Measurements from ENCODE around the gene TGFBRAP1.

The TGFBRAP1 gene

DNA sequence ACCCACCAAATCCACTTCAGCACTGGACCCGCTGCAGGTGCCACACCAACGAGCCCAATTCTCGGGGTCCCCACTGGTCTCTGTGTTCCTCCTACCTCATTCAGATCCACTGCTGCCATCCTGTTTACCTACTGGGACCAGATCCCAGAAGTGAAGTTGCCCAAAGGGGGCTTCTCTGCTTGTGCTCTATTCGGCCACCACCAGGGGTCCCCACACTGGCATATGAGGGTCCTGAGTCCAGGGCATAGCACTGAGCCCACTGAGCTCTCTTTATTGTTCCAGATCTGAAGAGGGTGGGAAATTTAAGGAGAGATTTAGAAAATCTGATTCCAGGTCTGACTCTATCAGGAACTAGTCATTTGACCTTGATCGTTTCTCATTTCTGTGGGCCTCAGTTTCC, 85.6 kb downstream of the TGFBRAP1 start:
- Histone ChIP-seq H3K27me3 (ENCODE audit: control insufficient read depth in 1 of 2, insufficient read depth in 2 of 2, low read length in 2 of 2) (no peaks in the 10 kb centered on the region), H3K9ac (ENCODE audit: low read depth in 1 of 2, low read length in 2 of 2) (no peak overlapping the region), H3K27ac (ENCODE audit: low read depth, low read length) (no peak overlapping the region), H3K4me1 (ENCODE audit: control insufficient read depth in 1 of 2, insufficient read depth in 2 of 2, low read length in 2 of 2) (no peaks in the 10 kb centered on the region), H3K4me3 (ENCODE audit: low read depth in 1 of 2, low read length in 2 of 2) (no peak overlapping the region), H3K36me3 (ENCODE audit: control insufficient read depth in 1 of 2, insufficient read depth in 2 of 2, low read length in 2 of 2) (no peaks in the 10 kb centered on the region), H3K9me3 (ENCODE audit: control insufficient read depth in 1 of 2, low read length in 2 of 2) (no peaks in the 10 kb centered on the region)

DNA sequence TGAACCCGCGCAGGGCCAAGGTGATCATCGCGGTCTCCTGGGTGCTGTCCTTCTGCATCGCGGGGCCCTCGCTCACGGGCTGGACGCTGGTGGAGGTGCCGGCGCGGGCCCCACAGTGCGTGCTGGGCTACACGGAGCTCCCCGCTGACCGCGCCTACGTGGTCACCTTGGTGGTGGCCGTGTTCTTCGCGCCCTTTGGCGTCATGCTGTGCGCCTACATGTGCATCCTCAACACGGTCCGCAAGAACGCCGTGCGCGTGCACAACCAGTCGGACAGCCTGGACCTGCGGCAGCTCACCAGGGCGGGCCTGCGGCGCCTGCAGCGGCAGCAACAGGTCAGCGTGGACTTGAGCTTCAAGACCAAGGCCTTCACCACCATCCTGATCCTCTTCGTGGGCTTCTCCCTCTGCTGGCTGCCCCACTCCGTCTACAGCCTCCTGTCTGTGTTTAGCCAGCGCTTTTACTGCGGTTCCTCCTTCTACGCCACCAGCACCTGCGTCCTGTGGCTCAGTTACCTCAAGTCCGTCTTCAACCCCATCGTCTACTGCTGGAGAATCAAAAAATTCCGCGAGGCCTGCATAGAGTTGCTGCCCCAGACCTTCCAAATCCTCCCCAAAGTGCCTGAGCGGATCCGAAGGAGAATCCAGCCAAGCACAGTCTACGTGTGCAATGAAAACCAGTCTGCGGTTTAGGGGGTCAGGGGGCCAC, 87.1 kb downstream of the TGFBRAP1 start:
- Histone ChIP-seq H3K9me3 (ENCODE audit: control insufficient read depth in 1 of 2, low read length in 2 of 2) (no peaks in the 10 kb centered on the region), H3K27ac (ENCODE audit: low read depth, low read length) (no peak overlapping the region), H3K27me3 (ENCODE audit: control insufficient read depth in 1 of 2, insufficient read depth in 2 of 2, low read length in 2 of 2) (no peaks in the 10 kb centered on the region), H3K9ac (ENCODE audit: low read depth in 1 of 2, low read length in 2 of 2) (no peak overlapping the region), H3K4me3 (ENCODE audit: low read depth in 1 of 2, low read length in 2 of 2) (no peak overlapping the region), H3K36me3 (ENCODE audit: control insufficient read depth in 1 of 2, insufficient read depth in 2 of 2, low read length in 2 of 2) (no peaks in the 10 kb centered on the region), H3K4me1 (ENCODE audit: control insufficient read depth in 1 of 2, insufficient read depth in 2 of 2, low read length in 2 of 2) (no peaks in the 10 kb centered on the region)

DNA sequence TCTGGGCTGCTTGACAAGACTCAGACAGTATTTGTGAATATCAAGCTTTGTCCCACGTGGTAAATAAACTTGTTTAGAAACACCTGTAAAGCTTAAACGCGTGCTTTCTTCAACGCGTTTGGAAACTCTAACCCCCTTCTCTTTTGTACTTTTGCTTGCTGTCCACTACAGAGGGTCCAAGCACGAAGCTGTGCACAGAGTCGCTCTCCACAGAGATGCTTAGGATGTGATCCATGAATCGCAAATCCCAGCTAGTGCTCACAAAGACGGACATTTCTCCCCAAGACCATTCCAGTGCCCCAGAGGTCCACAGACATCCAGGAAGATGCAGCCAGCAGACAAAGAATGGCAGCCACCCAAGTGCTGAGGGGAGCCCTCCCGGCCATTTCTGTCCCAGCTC, 88.1 kb downstream of the TGFBRAP1 start, which contains the start of gene GPR45:
GPR45 (plus strand) TSS at position 301 of the 400 bp plus-strand sequence. CDS start 116 bp downstream, outside the sequence.
- H3K27me3 ChIP-seq (ENCODE audit: control insufficient read depth in 1 of 2, insufficient read depth in 2 of 2, low read length in 2 of 2) = peaks cover 3 to 7% of the 10 kb centered on the region in 2 donors
- peaks cover 0 to 2% of the 10 kb centered on the region in 2 donors for H3K4me1 ChIP-seq (ENCODE audit: control insufficient read depth in 1 of 2, insufficient read depth in 2 of 2, low read length in 2 of 2)
- H3K9me3 ChIP-seq (ENCODE audit: control insufficient read depth in 1 of 2, low read length in 2 of 2) = no peaks in the 10 kb centered on the region
- no peaks in the 10 kb centered on the region for H3K36me3 ChIP-seq (ENCODE audit: control insufficient read depth in 1 of 2, insufficient read depth in 2 of 2, low read length in 2 of 2)
- no peak within 1 kb of the TSS for H3K4me3 ChIP-seq (ENCODE audit: low read depth in 1 of 2, low read length in 2 of 2)
- H3K27ac ChIP-seq (ENCODE audit: low read depth, low read length) = no peak within 1 kb of the TSS
- no peak within 1 kb of the TSS for H3K9ac ChIP-seq (ENCODE audit: low read depth in 1 of 2, low read length in 2 of 2)

DNA sequence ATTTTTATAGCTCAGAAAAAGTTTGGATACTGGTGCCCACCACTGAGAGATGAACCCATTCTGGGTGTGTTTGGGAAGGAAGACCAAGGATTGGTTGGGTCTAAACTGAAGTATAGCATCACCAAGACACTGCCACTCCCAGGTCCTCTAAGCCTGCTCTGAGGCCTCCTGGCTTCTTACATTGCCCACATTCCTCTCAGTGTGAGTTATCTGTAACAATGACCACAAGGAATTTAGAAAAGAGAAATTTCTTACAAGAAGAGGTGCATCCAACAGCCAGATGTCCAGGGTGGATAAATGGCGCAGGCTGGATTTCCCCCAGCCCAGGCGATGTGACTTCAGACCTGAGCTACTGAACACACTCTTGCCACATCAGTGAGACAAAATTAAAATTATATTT, 89.6 kb downstream of the TGFBRAP1 start:
- Histone ChIP-seq H3K9ac (ENCODE audit: low read depth in 1 of 2, low read length in 2 of 2) (no peak overlapping the region), H3K36me3 (ENCODE audit: control insufficient read depth in 1 of 2, insufficient read depth in 2 of 2, low read length in 2 of 2) (no peaks in the 10 kb centered on the region), H3K27me3 (ENCODE audit: control insufficient read depth in 1 of 2, insufficient read depth in 2 of 2, low read length in 2 of 2) (peaks cover 3 to 7% of the 10 kb centered on the region in 2 donors), H3K4me1 (ENCODE audit: control insufficient read depth in 1 of 2, insufficient read depth in 2 of 2, low read length in 2 of 2) (peaks cover 0 to 2% of the 10 kb centered on the region in 2 donors), H3K4me3 (ENCODE audit: low read depth in 1 of 2, low read length in 2 of 2) (no peak overlapping the region), H3K9me3 (ENCODE audit: control insufficient read depth in 1 of 2, low read length in 2 of 2) (no peaks in the 10 kb centered on the region), H3K27ac (ENCODE audit: low read depth, low read length) (no peak overlapping the region)

DNA sequence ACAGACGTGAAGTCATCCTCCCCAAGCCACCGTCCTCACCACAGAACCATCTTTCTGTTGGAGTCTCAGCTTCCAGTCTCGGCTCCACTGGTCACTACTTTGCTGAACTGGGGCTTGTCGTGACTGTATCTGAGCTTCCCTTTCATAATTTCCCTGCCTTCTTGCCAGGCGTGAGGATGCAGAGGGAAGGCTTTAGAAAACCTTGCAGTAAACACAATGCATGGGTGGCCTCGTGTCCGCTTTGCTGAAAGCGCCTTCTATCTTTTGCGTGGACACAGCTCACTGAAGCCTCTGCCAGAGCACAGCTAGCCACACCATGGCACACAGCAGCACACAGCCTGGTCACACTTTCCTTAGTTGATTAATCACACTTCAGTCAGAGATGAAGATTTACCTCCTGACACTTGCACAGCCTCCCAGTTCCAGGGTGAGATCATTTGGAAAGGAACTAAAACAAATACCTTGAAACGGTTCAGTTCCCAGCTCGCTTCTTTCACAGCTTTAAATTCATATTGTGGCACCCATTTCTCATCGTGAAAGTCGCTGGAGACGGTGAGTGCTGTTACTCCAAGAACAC, 90.8 kb downstream of the TGFBRAP1 start:
- Histone ChIP-seq H3K36me3 (ENCODE audit: control insufficient read depth in 1 of 2, insufficient read depth in 2 of 2, low read length in 2 of 2) (no peaks in the 10 kb centered on the region), H3K4me1 (ENCODE audit: control insufficient read depth in 1 of 2, insufficient read depth in 2 of 2, low read length in 2 of 2) (peaks cover 0 to 2% of the 10 kb centered on the region in 2 donors), H3K27me3 (ENCODE audit: control insufficient read depth in 1 of 2, insufficient read depth in 2 of 2, low read length in 2 of 2) (peaks cover 3 to 7% of the 10 kb centered on the region in 2 donors), H3K4me3 (ENCODE audit: low read depth in 1 of 2, low read length in 2 of 2) (no peak overlapping the region), H3K9ac (ENCODE audit: low read depth in 1 of 2, low read length in 2 of 2) (no peak overlapping the region), H3K9me3 (ENCODE audit: control insufficient read depth in 1 of 2, low read length in 2 of 2) (no peaks in the 10 kb centered on the region), H3K27ac (ENCODE audit: low read depth, low read length) (no peak overlapping the region)

DNA sequence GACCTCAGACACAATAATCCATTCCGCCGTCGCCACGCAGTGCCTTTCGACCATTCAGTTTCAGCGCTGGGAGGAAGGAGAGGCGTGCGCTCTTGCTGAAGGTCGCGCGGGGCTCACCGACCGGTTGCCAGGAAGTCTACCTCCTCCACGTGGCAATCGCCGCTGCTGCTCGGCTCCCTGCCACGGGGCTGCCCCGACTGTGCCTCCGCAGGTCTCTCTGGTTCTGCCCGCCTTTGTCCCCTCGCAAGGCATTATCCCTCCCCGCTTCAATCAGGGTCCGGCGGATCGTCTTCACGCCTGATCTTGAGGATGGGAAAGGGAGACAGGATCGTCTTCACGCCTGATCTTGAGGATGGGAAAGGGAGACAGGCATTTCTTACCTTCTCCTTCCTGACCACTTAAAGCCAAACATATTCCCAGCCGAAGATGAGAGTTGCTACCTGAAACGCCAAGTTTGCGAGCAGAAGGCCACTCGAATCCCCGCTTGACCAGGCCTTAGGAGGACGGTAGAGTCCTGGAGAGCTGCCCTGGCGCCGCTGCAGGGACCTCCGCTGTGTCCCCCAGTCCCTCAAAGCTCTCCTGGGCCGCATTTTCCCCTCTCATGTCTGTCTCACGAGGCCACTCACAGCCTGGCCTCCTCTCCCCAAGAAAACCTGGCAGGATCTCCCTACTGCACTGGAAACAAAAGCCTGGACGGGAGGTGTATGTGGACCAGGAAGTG, 92.3 kb downstream of the TGFBRAP1 start:
- no peak overlapping the region for H3K4me3 ChIP-seq (ENCODE audit: low read depth in 1 of 2, low read length in 2 of 2)
- H3K36me3 ChIP-seq (ENCODE audit: control insufficient read depth in 1 of 2, insufficient read depth in 2 of 2, low read length in 2 of 2) = no peaks in the 10 kb centered on the region

DNA sequence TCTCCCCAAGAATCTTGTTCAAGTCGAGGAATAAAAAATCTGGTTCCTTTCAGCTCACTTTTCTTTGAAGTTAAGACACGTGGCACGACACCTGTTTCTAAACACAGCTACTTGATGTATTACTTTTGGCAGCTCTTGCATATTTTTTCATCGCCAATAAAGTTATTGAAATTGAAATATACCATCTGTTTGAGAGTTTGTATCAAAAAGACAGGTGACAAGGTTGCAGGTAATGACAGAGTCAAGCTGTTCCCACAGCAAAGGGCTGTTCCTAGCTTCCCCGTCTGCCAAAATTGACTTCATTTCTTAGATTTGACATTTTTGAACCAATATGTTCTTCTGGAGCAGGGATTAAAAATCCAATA, 93.5 kb downstream of the TGFBRAP1 start:
- peaks cover 0 to 2% of the 10 kb centered on the region in 2 donors for H3K4me1 ChIP-seq (ENCODE audit: control insufficient read depth in 1 of 2, insufficient read depth in 2 of 2, low read length in 2 of 2)
- no peak overlapping the region for H3K9ac ChIP-seq (ENCODE audit: low read depth in 1 of 2, low read length in 2 of 2)
- no peaks in the 10 kb centered on the region for H3K36me3 ChIP-seq (ENCODE audit: control insufficient read depth in 1 of 2, insufficient read depth in 2 of 2, low read length in 2 of 2)
- H3K9me3 ChIP-seq (ENCODE audit: control insufficient read depth in 1 of 2, low read length in 2 of 2) = no peaks in the 10 kb centered on the region
- H3K4me3 ChIP-seq (ENCODE audit: low read depth in 1 of 2, low read length in 2 of 2) = no peak overlapping the region
- peaks cover 3 to 7% of the 10 kb centered on the region in 2 donors for H3K27me3 ChIP-seq (ENCODE audit: control insufficient read depth in 1 of 2, insufficient read depth in 2 of 2, low read length in 2 of 2)
- no peak overlapping the region for H3K27ac ChIP-seq (ENCODE audit: low read depth, low read length)

More for the DNA sequence above, 92.3 kb downstream of the TGFBRAP1 start:
- Histone ChIP-seq H3K9ac (ENCODE audit: low read depth in 1 of 2, low read length in 2 of 2) (no peak overlapping the region), H3K27me3 (ENCODE audit: control insufficient read depth in 1 of 2, insufficient read depth in 2 of 2, low read length in 2 of 2) (peaks cover 3 to 7% of the 10 kb centered on the region in 2 donors), H3K27ac (ENCODE audit: low read depth, low read length) (no peak overlapping the region), H3K4me1 (ENCODE audit: control insufficient read depth in 1 of 2, insufficient read depth in 2 of 2, low read length in 2 of 2) (peaks cover 0 to 2% of the 10 kb centered on the region in 2 donors), H3K9me3 (ENCODE audit: control insufficient read depth in 1 of 2, low read length in 2 of 2) (no peaks in the 10 kb centered on the region)

DNA sequence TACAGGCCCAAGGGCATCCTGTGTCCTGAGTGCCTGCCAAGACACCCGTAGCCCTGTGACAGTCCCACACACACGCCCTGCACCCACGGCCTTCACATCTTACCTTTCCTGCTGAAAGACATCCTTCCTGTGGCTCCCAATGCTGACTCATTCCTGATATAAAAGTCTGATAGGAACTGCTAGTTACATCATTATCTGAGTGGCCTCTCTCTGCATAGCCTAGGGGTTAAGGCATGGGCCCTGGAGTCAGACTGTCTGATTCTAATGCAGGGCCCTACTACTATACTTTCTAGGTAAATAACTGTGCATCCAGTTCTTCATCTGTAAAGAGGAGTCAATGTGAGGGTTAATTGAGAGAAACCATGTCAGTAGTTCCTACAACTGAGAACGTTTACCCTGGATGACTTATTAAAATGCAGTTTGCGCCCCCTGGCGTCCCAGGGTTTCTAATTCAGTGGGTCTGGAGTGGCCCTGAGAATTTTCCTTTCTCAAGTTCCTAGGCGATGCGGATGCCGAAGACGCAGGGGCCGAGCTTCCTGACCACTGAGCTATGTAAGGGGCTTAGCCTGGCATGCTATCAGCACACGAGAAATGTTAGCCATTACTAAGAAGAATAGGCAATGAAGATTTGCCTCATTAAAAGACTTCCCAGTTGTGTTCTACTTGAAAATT, 94.0 kb downstream of the TGFBRAP1 start:
- no peaks in the 10 kb centered on the region for H3K36me3 ChIP-seq (ENCODE audit: control insufficient read depth in 1 of 2, insufficient read depth in 2 of 2, low read length in 2 of 2)
- H3K27me3 ChIP-seq (ENCODE audit: control insufficient read depth in 1 of 2, insufficient read depth in 2 of 2, low read length in 2 of 2) = peaks cover 3 to 7% of the 10 kb centered on the region in 2 donors
- peaks cover 0 to 2% of the 10 kb centered on the region in 2 donors for H3K4me1 ChIP-seq (ENCODE audit: control insufficient read depth in 1 of 2, insufficient read depth in 2 of 2, low read length in 2 of 2)
- no peak overlapping the region for H3K4me3 ChIP-seq (ENCODE audit: low read depth in 1 of 2, low read length in 2 of 2)
- H3K9ac ChIP-seq (ENCODE audit: low read depth in 1 of 2, low read length in 2 of 2) = no peak overlapping the region
- no peaks in the 10 kb centered on the region for H3K9me3 ChIP-seq (ENCODE audit: control insufficient read depth in 1 of 2, low read length in 2 of 2)
- H3K27ac ChIP-seq (ENCODE audit: low read depth, low read length) = no peak overlapping the region

DNA sequence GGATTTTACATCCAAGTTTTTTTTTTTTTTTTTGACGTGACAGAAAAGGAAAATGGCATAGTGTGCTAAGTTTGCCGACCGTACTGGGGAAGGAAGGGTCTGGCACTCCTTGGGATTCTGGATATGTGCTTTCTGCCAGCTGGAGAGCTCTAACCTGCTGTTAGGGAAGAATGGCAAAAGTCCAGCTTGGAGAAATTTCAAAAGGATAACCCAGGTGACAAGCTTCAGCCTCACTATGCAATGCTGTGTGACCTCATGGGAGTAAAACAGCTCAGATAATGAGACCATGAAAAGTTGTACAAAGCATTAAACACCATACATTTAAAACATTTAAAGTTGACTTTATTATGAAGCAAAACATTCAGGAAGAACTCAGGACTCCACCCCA, 98.3 kb downstream of the TGFBRAP1 start:
- no peaks in the 10 kb centered on the region for H3K4me1 ChIP-seq (ENCODE audit: control insufficient read depth in 1 of 2, insufficient read depth in 2 of 2, low read length in 2 of 2)
- no peaks in the 10 kb centered on the region for H3K9me3 ChIP-seq (ENCODE audit: control insufficient read depth in 1 of 2, low read length in 2 of 2)
- H3K4me3 ChIP-seq (ENCODE audit: low read depth in 1 of 2, low read length in 2 of 2) = no peak overlapping the region
- H3K27me3 ChIP-seq (ENCODE audit: control insufficient read depth in 1 of 2, insufficient read depth in 2 of 2, low read length in 2 of 2) = no peaks in the 10 kb centered on the region
- no peak overlapping the region for H3K27ac ChIP-seq (ENCODE audit: low read depth, low read length)
- no peak overlapping the region for H3K9ac ChIP-seq (ENCODE audit: low read depth in 1 of 2, low read length in 2 of 2)
- H3K36me3 ChIP-seq (ENCODE audit: control insufficient read depth in 1 of 2, insufficient read depth in 2 of 2, low read length in 2 of 2) = no peaks in the 10 kb centered on the region

DNA sequence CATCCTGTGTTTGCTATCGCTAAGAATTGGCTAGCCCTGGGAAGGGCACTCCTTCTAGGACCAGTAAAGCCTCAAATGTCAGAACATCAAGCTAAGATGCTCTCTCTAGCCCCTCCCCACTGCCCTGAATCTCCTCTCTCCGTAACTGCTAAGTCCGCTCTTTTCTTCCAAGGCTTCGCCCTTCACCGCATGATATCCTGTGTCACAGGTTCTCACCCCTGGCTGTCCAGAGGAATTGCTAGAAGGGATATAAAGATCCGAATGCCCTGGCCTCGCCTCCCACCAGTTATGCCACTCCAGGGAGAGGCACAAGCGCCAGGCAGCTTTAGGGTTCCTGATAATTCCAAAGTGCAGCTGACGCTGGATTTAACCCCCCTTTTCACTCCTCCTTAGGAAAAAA, 105.1 kb downstream of the TGFBRAP1 start:
- Histone ChIP-seq H3K36me3 (ENCODE audit: control insufficient read depth in 1 of 2, insufficient read depth in 2 of 2, low read length in 2 of 2) (no peaks in the 10 kb centered on the region), H3K27me3 (ENCODE audit: control insufficient read depth in 1 of 2, insufficient read depth in 2 of 2, low read length in 2 of 2) (no peaks in the 10 kb centered on the region), H3K4me3 (ENCODE audit: low read depth in 1 of 2, low read length in 2 of 2) (no peak overlapping the region), H3K27ac (ENCODE audit: low read depth, low read length) (no peak overlapping the region), H3K9ac (ENCODE audit: low read depth in 1 of 2, low read length in 2 of 2) (no peak overlapping the region), H3K9me3 (ENCODE audit: control insufficient read depth in 1 of 2, low read length in 2 of 2) (no peaks in the 10 kb centered on the region), H3K4me1 (ENCODE audit: control insufficient read depth in 1 of 2, insufficient read depth in 2 of 2, low read length in 2 of 2) (no peaks in the 10 kb centered on the region)
